Fibroblast of lung (primary cell): Measurements from ENCODE around the gene CNIH1. TPM values are rescaled to one million over a fixed set of nuclear protein-coding genes. Genes with fewer than 3 reads are reported as not detected.

Experiments used
- DNase-seq, 2 donors: peaks; one replicate each; pipeline versions ENCODE4 v3.0.0 to v3.0.0-alpha.2; 2010; ENCODE audit warnings: low read depth in 2 of 2
- H2AFZ ChIP-seq: 2 replicates; pipeline ENCODE4 v1.5.1; 2012; ENCODE audit warnings: low read length, control low read depth, inconsistent platforms
- H3K27ac ChIP-seq: 2 replicates; pipeline ENCODE4 v1.5.1; 2011; ENCODE audit warnings: low read length, control low read depth; ENCODE audit not compliant: insufficient read depth
- H3K27me3 ChIP-seq: 2 replicates; pipeline ENCODE4 v1.5.1; 2011; ENCODE audit warnings: mild to moderate bottlenecking, low read length; ENCODE audit not compliant: control insufficient read depth, insufficient read depth
- H3K36me3 ChIP-seq: 2 replicates; pipeline ENCODE4 v1.5.1; 2011; ENCODE audit warnings: low read length; ENCODE audit not compliant: control insufficient read depth, insufficient read depth
- H3K4me1 ChIP-seq: 2 replicates; pipeline ENCODE4 v1.5.1; 2011; ENCODE audit warnings: low read length; ENCODE audit not compliant: control insufficient read depth, insufficient read depth; ENCODE audit errors: extremely low read depth
- H3K4me2 ChIP-seq: 2 replicates; pipeline ENCODE4 v1.5.1; 2011; ENCODE audit warnings: low read length, control low read depth; ENCODE audit not compliant: insufficient read depth; ENCODE audit errors: extremely low read depth
- H3K4me3 ChIP-seq, 4 experiments: fragments of 200-600 bp in 1 of 4; sonication (generic) in 1 of 4; replicated peaks in 1 of 4; 2 replicates each; pipeline ENCODE4 v1.5.1; 2011 to 2016; ENCODE audit warnings: low read length in 4 of 4, low read depth in 3 of 4, mild to moderate bottlenecking in 3 of 4, control low read depth in 2 of 4, inconsistent platforms in 1 of 4, mixed read lengths in 1 of 4; ENCODE audit not compliant: insufficient read depth in 1 of 4; ENCODE audit errors: control extremely low read depth in 1 of 4
- H3K79me2 ChIP-seq: 2 replicates; pipeline ENCODE4 v1.5.1; 2012; ENCODE audit warnings: mild to moderate bottlenecking, low read length, inconsistent platforms; ENCODE audit not compliant: control insufficient read depth, insufficient read depth
- H3K9ac ChIP-seq: 2 replicates; pipeline ENCODE4 v1.5.1; 2011; ENCODE audit warnings: mild to moderate bottlenecking, low read length, control low read depth; ENCODE audit not compliant: insufficient read depth
- H3K9me3 ChIP-seq: 2 replicates; pipeline ENCODE4 v1.5.1; 2012; ENCODE audit warnings: low read depth, low read length; ENCODE audit not compliant: control insufficient read depth, insufficient read depth
- H4K20me1 ChIP-seq: 2 replicates; pipeline ENCODE4 v1.5.1; 2011; ENCODE audit warnings: low read length; ENCODE audit not compliant: control insufficient read depth, insufficient read depth; ENCODE audit errors: extremely low read depth
- EZH2 ChIP-seq: IDR thresholded peaks from 2 replicates; pipeline ENCODE4 v1.5.1; 2012; ENCODE audit warnings: low read length, control low read depth, mild to moderate bottlenecking; ENCODE audit errors: missing control alignments
- polyA plus RNA-seq, 2 donors: library from polyadenylated mRNA; depleted of rRNA in 1 of 2; stranded (reverse) in 1 of 2; unstranded in 1 of 2; fragments of >200 nt; gene quantifications; 2 replicates each; pipeline ENCODE4 v1.2.1, GENCODE V29; 2011 to 2012; ENCODE audit warnings: missing spikeins in 1 of 2
- total RNA-seq: library from RNA; depleted of rRNA; stranded (reverse); fragments of >200 nt; gene quantifications from 2 replicates; pipeline ENCODE4 v1.2.1, GENCODE V29; 2014
- TF ChIP-seq, protein P1 (sequence below), 2 donors: IDR thresholded peaks in 1 of 2; conservative IDR thresholded peaks in 1 of 2; 1 replicate in 1 of 2; 2 replicates in 1 of 2; pipeline ENCODE4 v1.5.1; 2011 to 2012; ENCODE audit warnings: low read length in 2 of 2, control low read depth in 1 of 2, inconsistent platforms in 1 of 2, low read depth in 1 of 2, mild to moderate bottlenecking in 1 of 2

Gene CNIH1
- total and polyA plus RNA-seq, 2 donors (not counting 1 experiment from before 2014, with no cell fraction given), result 109 to 301 TPM

DNA sequence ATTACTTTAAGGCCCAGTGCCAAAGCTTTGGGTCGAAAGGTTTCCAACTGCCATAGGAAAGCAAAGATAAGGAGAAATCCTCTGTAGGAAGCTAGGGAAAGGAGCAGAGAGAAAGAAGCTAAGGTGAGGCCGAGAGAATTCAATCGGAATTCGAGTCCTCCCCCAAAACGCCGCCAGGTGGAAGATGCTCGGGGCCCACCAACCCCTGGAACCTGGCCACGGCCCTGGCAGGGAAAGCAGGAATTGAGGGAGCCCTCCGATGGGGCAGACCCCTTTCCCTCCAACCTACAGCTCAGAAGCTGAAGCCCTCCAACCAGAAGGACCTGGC, 47.1 kb upstream of the CNIH1 start:
- no peaks in the 10 kb centered on the region for H3K27me3 ChIP-seq

DNA sequence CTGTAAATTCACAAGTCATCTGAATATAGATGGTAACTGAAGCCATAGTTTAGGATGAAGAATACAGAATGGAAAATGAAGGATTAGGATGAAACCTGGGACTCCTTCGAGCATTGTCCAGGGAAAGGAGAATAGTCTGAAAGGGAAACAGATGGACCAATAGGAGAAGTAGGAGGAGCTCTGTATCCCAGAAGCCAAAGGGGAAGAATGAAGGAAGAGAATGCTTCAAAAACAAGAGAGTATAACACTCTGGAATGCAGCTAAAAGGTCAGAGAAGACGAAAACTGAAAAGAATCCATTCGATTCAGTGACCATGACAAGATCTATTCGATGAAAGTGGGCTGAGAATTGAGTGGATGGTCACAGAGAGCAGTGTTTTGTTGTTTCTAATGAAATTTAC, 46.6 kb upstream of the CNIH1 start:
- Histone ChIP-seq H2AFZ (no peak overlapping the region), H3K9me3 (no peaks in the 10 kb centered on the region), H3K4me3 (peak overlapping the region; percentile 72 to 96 (median 80)), H3K27me3 (no peaks in the 10 kb centered on the region), H3K27ac (peak overlapping the region; percentile 94), H3K4me2 (peak overlapping the region; percentile 77), H3K9ac (peak overlapping the region; percentile 92), H3K4me1 (peaks cover 2% of the 10 kb centered on the region), H3K79me2 (peaks cover 56% of the 10 kb centered on the region), H3K36me3 (peaks cover 4% of the 10 kb centered on the region), H4K20me1 (peaks cover 4% of the 10 kb centered on the region)
- no peak for TF ChIP-seq EZH2
- TF ChIP-seq, protein P1, sequence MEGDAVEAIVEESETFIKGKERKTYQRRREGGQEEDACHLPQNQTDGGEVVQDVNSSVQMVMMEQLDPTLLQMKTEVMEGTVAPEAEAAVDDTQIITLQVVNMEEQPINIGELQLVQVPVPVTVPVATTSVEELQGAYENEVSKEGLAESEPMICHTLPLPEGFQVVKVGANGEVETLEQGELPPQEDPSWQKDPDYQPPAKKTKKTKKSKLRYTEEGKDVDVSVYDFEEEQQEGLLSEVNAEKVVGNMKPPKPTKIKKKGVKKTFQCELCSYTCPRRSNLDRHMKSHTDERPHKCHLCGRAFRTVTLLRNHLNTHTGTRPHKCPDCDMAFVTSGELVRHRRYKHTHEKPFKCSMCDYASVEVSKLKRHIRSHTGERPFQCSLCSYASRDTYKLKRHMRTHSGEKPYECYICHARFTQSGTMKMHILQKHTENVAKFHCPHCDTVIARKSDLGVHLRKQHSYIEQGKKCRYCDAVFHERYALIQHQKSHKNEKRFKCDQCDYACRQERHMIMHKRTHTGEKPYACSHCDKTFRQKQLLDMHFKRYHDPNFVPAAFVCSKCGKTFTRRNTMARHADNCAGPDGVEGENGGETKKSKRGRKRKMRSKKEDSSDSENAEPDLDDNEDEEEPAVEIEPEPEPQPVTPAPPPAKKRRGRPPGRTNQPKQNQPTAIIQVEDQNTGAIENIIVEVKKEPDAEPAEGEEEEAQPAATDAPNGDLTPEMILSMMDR (conservative IDR thresholded peaks at IDR 0.05 in 1 of 2, IDR thresholded peaks at IDR 0.05 in 1 of 2; ENCODE audit: low read depth in 1 of 2, low read length in 2 of 2), result no peak
- DNase-seq, result peak; percentile 65 to 68

More for the DNA sequence above, 47.1 kb upstream of the CNIH1 start:
- Histone ChIP-seq H3K79me2 (peaks cover 51% of the 10 kb centered on the region), H3K27ac (peak overlapping the region; percentile 94), H3K9me3 (no peaks in the 10 kb centered on the region), H3K4me3 (peak overlapping the region; percentile 72 to 96 (median 80)), H4K20me1 (no peaks in the 10 kb centered on the region), H3K36me3 (no peaks in the 10 kb centered on the region), H3K9ac (peak overlapping the region; percentile 92), H2AFZ (no peak overlapping the region), H3K4me1 (peaks cover 2% of the 10 kb centered on the region), H3K4me2 (peak overlapping the region; percentile 77)
- TF ChIP-seq EZH2, result no peak
- TF ChIP-seq, protein P1 (conservative IDR thresholded peaks at IDR 0.05 in 1 of 2, IDR thresholded peaks at IDR 0.05 in 1 of 2; ENCODE audit: low read depth in 1 of 2, low read length in 2 of 2), result no peak
- DNase-seq, result no peak

- no peaks in the 10 kb centered on the region for H3K9me3 ChIP-seq
- peaks cover 6% of the 10 kb centered on the region for H4K20me1 ChIP-seq
- DNase-seq, result peak in 1 of 2 donors; percentile 13
- no peak overlapping the region for H3K9ac ChIP-seq
- peaks cover 4% of the 10 kb centered on the region for H3K36me3 ChIP-seq
- H2AFZ ChIP-seq, result no peak overlapping the region
- no peak overlapping the region for H3K27ac ChIP-seq
- H3K4me1 ChIP-seq, result peaks cover 2% of the 10 kb centered on the region
- H3K79me2 ChIP-seq, result peaks cover 61% of the 10 kb centered on the region
- TF ChIP-seq, protein P1 (conservative IDR thresholded peaks at IDR 0.05 in 1 of 2, IDR thresholded peaks at IDR 0.05 in 1 of 2; ENCODE audit: low read depth in 1 of 2, low read length in 2 of 2), result no peak
- TF ChIP-seq EZH2, result no peak
- H3K4me3 ChIP-seq, result peak overlapping the region in 2 of 4 experiments; percentile 5 to 30
- no peaks in the 10 kb centered on the region for H3K27me3 ChIP-seq
- peak overlapping the region; percentile 8 for H3K4me2 ChIP-seq
Observed at GRCh38 chr14:54486685-54487084, 45.5 kb upstream of the CNIH1 start.
